Stimulated activated CD4-positive, alpha-beta T cell treated with anti-CD3 and anti-CD28 coated beads, Interleukin-1b, Interleukin-23, amount 100 ng/mL, for 24 hours (primary cell): Measurements from ENCODE around the gene NEK8.
"Not testable (repeated sequence)": the region's sequence is repeated elsewhere in the genome, so short reads cannot be mapped to it uniquely, and the experiment has no call there.

ENCODE experiments used
- DNase-seq, 4 experiments: peaks; one replicate each; pipeline ENCODE4 v3.0.0-alpha.2; 2020; ENCODE audit warnings: low read depth in 4 of 4, low spot score in 1 of 4

NEK8 gene

GRCh38 chr17:28760601-28761562 lies 32.3 kb downstream of the NEK8 start:
- no peak for DNase-seq

DNA sequence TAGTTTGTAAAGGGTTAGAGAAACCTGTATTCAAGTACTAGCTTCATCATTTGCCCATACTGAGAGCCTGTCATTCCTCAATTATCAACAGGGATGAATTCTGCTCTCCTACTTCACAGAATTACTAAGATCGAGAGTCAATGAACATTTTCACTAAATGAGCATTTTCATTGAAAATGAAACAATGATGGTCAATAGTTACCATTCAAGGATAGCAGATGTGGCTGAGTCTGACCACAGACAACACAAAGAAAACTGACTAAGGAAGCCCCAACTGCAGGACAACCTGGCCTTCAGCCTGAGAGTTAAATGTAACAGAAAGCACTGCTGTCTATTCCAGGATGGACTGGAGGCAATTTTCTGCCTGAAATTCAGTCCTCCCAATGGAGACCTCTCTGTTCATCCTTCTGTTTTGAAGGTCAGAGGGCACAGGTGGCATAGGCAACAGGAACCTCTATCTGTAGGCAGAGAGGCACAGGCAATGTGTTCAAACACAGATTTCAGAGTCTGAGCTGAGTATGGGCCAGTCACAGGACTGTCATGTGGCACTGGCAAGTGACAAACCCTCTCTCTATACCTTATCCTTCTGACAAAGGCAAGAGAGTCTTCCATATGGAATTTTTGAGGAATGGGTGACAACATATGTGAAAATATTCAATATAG lies 34.7 kb downstream of the NEK8 start:
- DNase-seq = no peak

DNA sequence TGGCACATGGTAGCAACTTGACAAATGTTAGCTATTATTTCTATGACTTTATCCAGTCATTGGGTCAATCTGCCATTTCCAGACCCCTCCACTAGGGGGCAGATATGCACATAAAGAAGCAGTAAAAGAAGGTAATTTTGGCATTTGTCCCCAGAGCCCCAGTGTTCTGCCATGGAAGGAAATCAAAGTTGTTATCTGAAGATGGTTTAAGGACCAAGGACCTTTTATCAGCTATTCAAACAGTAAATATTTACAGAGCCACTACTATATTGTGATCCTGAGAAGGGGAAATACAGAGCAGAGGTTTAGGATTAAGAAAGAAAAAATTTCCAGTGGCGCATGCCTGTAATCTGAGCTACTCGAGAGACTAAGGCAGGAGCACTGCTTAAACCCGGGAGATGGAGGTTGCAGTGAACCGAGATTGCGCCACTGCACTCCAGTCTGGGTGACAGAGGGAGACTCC lies 35.2 kb downstream of the NEK8 start:
- peak; percentile 59 to 65 (median 62) for DNase-seq

GRCh38 chr17:28765038-28765437 lies 36.5 kb downstream of the NEK8 start:
- no peak for DNase-seq

DNA sequence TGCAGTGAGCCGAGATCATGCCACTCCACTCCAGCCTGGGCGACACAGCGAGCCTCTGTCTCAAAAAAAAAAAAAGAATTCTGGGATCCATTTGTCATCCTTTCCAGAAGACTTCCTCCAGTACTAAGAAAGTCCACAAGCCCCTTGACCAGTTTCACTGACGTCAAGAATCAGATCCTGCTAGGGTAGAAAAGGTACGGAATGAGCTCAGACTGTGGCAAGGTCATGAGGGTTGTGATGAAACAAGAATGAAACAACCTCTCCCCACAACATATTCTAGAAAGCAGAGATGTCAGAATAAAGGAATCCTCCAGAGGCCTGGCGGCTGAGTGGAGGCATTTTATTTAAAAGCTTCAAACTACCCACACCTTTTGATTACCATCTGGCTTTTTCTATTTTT lies 45.1 kb downstream of the NEK8 start:
- no peak for DNase-seq

DNA sequence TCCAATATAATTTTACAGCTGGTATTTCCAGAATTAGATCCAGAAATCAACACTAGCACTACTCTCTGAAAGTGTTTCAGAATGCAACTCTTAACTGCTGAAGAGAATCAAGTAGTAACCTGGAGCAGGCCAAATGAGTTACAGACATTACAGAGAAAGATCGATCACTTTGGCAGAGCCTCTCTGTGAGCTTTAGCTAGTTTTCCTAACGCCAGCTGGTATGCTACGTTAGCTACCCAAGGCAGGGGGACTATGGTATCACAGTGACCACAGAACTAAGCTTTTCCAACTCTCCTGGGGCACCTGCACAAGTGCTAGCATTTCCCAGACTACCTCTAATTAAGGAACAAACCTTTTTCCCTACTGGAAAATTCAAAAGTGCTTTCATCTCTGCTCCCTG lies 45.6 kb downstream of the NEK8 start:
- no peak for DNase-seq

DNA sequence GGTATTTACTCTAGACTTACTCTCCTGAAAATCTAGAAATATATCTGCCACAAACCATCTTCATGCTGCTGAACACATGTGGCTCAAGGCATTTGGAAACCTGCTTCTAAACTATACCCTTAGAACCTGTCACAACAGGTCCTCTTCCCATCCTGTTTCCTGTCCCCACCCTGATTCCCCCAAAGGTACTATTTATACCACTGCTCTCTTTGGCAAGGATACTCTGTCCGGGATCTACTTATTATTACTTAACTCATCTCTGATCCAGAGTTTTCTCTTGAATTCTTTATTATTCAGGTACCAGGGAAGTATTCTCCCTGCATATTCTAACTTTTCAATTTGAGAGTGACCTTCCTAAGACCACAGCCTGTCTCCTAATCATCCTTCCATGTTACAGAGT lies 48.6 kb downstream of the NEK8 start:
- DNase-seq = no peak

GRCh38 chr17:28779601-28780000 lies 51.0 kb downstream of the NEK8 start:
- DNase-seq = not testable (repeated sequence)

- no peak for DNase-seq
These were observed 54.6 kb downstream of the NEK8 start for GRCh38 chr17:28783161-28783560.

DNA sequence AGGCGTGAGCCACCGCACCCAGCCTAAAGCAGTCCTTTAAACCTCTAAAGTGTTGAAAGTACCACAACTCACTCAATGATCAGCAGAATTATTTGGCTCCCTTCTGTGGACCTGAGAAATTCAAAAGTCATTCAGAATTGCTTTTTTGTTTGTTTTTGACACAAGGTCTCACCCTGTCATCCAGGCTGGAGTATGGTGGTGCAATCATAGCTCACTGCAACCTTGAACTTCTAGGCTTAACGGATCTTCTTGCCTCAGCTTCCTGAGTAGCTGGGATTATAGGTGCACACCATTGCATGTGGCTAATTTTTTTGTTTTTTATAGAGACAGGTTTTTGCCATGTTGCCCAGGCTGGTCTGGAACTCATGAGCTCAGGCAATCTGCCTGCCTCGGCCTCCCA lies 59.5 kb downstream of the NEK8 start:
- no peak for DNase-seq
